Measurements from ENCODE around the gene RAB7B. TPM values are rescaled to one million over a fixed set of nuclear protein-coding genes. Genes with fewer than 3 reads are reported as not detected.
A peak's percentile ranks its signal among the peaks of the same experiment; 100 is the strongest.

RAB7B gene
- total RNA-seq, 4 donors from 2014 or later: 21.6 to 55.5 (median 26.8) TPM

- H3K27ac ChIP-seq: no peak overlapping the region
- no peak overlapping the region for H3K4me3 ChIP-seq
- no peaks in the 10 kb centered on the region for H3K9me3 ChIP-seq
- no peak for TF ChIP-seq POLR2A (IDR thresholded peaks at IDR 0.05)
- no peak for TF ChIP-seq CTCF (IDR thresholded peaks at IDR 0.05)
- TF ChIP-seq EP300 (IDR thresholded peaks at IDR 0.05): no peak
- H3K36me3 ChIP-seq: no peaks in the 10 kb centered on the region
- H3K27me3 ChIP-seq: no peaks in the 10 kb centered on the region
- DNase-seq (ENCODE audit: low spot score in 2 of 2): no peak
- WGBS: 85% methylated on average over 5 of the region's 5 CpGs
- H3K4me1 ChIP-seq: no peaks in the 10 kb centered on the region
Observed at GRCh38 chr1:206014601-206015000, 11.4 kb upstream of the RAB7B start.

GRCh38 chr1:206013026-206013795 lies 10.0 kb upstream of the RAB7B start:
- no peak for DNase-seq (ENCODE audit: low spot score in 2 of 2)
- no peaks in the 10 kb centered on the region for H3K36me3 ChIP-seq

GRCh38 chr1:206012086-206012859 lies 9.1 kb upstream of the RAB7B start:
- Histone ChIP-seq H3K4me1 (no peaks in the 10 kb centered on the region), H3K27me3 (no peaks in the 10 kb centered on the region), H3K27ac (no peak overlapping the region), H3K9me3 (no peaks in the 10 kb centered on the region), H3K36me3 (no peaks in the 10 kb centered on the region), H3K4me3 (no peak overlapping the region)
- 58% methylated on average over 17 of the region's 17 CpGs for WGBS
- peak in 1 of 2 donors; percentile 82 for DNase-seq (ENCODE audit: low spot score in 2 of 2)
- TF ChIP-seq POLR2AphosphoS5 (IDR thresholded peaks at IDR 0.05): no peak
- TF ChIP-seq CTCF (IDR thresholded peaks at IDR 0.05): no peak
- TF ChIP-seq EP300 (IDR thresholded peaks at IDR 0.05): no peak

More at GRCh38 chr1:206013026-206013795, 10.0 kb upstream of the RAB7B start:
- TF ChIP-seq EP300 (IDR thresholded peaks at IDR 0.05): no peak
- Histone ChIP-seq H3K27me3 (no peaks in the 10 kb centered on the region), H3K4me1 (no peaks in the 10 kb centered on the region), H3K9me3 (no peaks in the 10 kb centered on the region), H3K27ac (no peak overlapping the region), H3K4me3 (no peak overlapping the region)
- WGBS: 91% methylated on average over 6 of the region's 6 CpGs

GRCh38 chr1:206011057-206011456 lies 7.9 kb upstream of the RAB7B start:
- no peak for DNase-seq (ENCODE audit: low spot score in 2 of 2)
- Histone ChIP-seq H3K27ac (no peak overlapping the region), H3K9me3 (no peaks in the 10 kb centered on the region), H3K4me1 (peaks cover 3% of the 10 kb centered on the region), H3K4me3 (no peak overlapping the region), H3K27me3 (no peaks in the 10 kb centered on the region), H3K36me3 (no peaks in the 10 kb centered on the region)
- WGBS: 60% methylated on average over 8 of the region's 8 CpGs
- TF ChIP-seq CTCF (IDR thresholded peaks at IDR 0.05) (no peak), EP300 (IDR thresholded peaks at IDR 0.05) (no peak), POLR2AphosphoS5 (IDR thresholded peaks at IDR 0.05) (no peak), POLR2A (IDR thresholded peaks at IDR 0.05) (no peak)

GRCh38 chr1:206010060-206010459 lies 6.9 kb upstream of the RAB7B start:
- no peak for DNase-seq (ENCODE audit: low spot score in 2 of 2)
- no peaks in the 10 kb centered on the region for H3K9me3 ChIP-seq
- no peak overlapping the region for H3K4me3 ChIP-seq
- no peak for TF ChIP-seq EP300 (IDR thresholded peaks at IDR 0.05)
- TF ChIP-seq CTCF (IDR thresholded peaks at IDR 0.05): no peak
- no peak for TF ChIP-seq POLR2AphosphoS5 (IDR thresholded peaks at IDR 0.05)
- no peak for TF ChIP-seq POLR2A (IDR thresholded peaks at IDR 0.05)
- H3K27ac ChIP-seq: no peak overlapping the region
- WGBS: 73% methylated on average over 5 of the region's 5 CpGs
- no peaks in the 10 kb centered on the region for H3K36me3 ChIP-seq
- no peaks in the 10 kb centered on the region for H3K27me3 ChIP-seq
- peaks cover 13% of the 10 kb centered on the region for H3K4me1 ChIP-seq

Measured in suprapubic skin (tissue), 4 donors.